ENCODE measurements around the gene DUSP28. TPM values are rescaled to one million over a fixed set of nuclear protein-coding genes. Genes with fewer than 3 reads are reported as not detected.

DUSP28 gene
- total RNA-seq, 1 experiment from 2014 or later, result 2.3 TPM

DNA sequence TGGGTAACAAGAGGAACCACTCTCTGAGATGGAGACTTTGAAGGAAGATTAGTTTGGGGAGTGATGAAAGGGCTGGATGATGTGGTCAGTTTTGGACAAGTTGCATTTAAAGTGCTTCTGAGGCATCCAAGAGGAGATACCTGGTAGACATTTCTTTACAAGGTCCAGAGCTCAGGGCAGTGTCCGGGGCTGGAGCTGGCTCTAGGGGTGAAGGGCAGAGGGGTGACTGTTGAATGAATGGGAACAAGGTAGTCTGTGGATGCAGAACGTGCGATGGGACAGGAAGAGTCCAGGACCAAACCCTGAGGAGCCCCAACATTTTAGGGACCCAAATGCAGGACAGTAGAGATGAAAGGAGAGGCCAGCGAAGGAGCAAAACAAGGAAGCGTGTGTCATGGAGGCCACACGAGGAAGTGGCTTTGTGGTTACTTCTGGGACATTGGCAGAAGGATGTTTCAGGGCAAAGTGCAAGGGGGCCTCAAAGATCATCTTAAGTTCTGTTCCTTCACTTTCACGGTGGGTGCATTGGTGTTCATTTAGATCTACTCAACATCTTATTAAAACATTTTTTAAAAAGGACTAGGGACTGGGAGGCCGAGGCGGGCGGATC lies 51.5 kb downstream of the DUSP28 start:
- Mint-ChIP-seq H3K36me3 (peaks cover 6% of the 10 kb centered on the region), H3K27me3 (ENCODE audit: low read depth) (peaks cover 8% of the 10 kb centered on the region), H3K9me3 (peaks cover 9% of the 10 kb centered on the region), H3K4me3 (no peak overlapping the region), H3K27ac (no peak overlapping the region), H3K4me1 (no peaks in the 10 kb centered on the region)
- TF ChIP-seq, protein P1, sequence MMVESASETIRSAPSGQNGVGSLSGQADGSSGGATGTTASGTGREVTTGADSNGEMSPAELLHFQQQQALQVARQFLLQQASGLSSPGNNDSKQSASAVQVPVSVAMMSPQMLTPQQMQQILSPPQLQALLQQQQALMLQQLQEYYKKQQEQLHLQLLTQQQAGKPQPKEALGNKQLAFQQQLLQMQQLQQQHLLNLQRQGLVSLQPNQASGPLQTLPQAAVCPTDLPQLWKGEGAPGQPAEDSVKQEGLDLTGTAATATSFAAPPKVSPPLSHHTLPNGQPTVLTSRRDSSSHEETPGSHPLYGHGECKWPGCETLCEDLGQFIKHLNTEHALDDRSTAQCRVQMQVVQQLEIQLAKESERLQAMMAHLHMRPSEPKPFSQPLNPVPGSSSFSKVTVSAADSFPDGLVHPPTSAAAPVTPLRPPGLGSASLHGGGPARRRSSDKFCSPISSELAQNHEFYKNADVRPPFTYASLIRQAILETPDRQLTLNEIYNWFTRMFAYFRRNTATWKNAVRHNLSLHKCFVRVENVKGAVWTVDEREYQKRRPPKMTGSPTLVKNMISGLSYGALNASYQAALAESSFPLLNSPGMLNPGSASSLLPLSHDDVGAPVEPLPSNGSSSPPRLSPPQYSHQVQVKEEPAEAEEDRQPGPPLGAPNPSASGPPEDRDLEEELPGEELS (CRISPR knock-in tag; IDR thresholded peaks at IDR 0.05), result no peak
- TF ChIP-seq TEAD4 (CRISPR knock-in tag; IDR thresholded peaks at IDR 0.05) (no peak), HMGA2 (CRISPR knock-in tag; IDR thresholded peaks at IDR 0.05) (no peak), PRRX2 (CRISPR knock-in tag; IDR thresholded peaks at IDR 0.05) (no peak), ZNF317 (CRISPR knock-in tag; IDR thresholded peaks at IDR 0.05; ENCODE audit: borderline replicate concordance, low read depth) (no peak), JAZF1 (CRISPR knock-in tag; IDR thresholded peaks at IDR 0.05) (no peak), ESRRA (CRISPR knock-in tag; IDR thresholded peaks at IDR 0.05; ENCODE audit: borderline replicate concordance) (no peak), GABPB1 (CRISPR knock-in tag; IDR thresholded peaks at IDR 0.05) (no peak), NFE2L1 (CRISPR knock-in tag; IDR thresholded peaks at IDR 0.05) (no peak), CREB1 (CRISPR knock-in tag; IDR thresholded peaks at IDR 0.05) (no peak)
- TF ChIP-seq, protein P2, sequence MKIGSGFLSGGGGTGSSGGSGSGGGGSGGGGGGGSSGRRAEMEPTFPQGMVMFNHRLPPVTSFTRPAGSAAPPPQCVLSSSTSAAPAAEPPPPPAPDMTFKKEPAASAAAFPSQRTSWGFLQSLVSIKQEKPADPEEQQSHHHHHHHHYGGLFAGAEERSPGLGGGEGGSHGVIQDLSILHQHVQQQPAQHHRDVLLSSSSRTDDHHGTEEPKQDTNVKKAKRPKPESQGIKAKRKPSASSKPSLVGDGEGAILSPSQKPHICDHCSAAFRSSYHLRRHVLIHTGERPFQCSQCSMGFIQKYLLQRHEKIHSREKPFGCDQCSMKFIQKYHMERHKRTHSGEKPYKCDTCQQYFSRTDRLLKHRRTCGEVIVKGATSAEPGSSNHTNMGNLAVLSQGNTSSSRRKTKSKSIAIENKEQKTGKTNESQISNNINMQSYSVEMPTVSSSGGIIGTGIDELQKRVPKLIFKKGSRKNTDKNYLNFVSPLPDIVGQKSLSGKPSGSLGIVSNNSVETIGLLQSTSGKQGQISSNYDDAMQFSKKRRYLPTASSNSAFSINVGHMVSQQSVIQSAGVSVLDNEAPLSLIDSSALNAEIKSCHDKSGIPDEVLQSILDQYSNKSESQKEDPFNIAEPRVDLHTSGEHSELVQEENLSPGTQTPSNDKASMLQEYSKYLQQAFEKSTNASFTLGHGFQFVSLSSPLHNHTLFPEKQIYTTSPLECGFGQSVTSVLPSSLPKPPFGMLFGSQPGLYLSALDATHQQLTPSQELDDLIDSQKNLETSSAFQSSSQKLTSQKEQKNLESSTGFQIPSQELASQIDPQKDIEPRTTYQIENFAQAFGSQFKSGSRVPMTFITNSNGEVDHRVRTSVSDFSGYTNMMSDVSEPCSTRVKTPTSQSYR (CRISPR knock-in tag; IDR thresholded peaks at IDR 0.05), result no peak
- TF ChIP-seq, protein P3, sequence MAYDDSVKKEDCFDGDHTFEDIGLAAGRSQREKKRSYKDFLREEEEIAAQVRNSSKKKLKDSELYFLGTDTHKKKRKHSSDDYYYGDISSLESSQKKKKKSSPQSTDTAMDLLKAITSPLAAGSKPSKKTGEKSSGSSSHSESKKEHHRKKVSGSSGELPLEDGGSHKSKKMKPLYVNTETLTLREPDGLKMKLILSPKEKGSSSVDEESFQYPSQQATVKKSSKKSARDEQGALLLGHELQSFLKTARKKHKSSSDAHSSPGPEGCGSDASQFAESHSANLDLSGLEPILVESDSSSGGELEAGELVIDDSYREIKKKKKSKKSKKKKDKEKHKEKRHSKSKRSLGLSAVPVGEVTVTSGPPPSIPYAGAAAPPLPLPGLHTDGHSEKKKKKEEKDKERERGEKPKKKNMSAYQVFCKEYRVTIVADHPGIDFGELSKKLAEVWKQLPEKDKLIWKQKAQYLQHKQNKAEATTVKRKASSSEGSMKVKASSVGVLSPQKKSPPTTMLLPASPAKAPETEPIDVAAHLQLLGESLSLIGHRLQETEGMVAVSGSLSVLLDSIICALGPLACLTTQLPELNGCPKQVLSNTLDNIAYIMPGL (CRISPR knock-in tag; IDR thresholded peaks at IDR 0.05), result no peak
- TF ChIP-seq, protein P4, sequence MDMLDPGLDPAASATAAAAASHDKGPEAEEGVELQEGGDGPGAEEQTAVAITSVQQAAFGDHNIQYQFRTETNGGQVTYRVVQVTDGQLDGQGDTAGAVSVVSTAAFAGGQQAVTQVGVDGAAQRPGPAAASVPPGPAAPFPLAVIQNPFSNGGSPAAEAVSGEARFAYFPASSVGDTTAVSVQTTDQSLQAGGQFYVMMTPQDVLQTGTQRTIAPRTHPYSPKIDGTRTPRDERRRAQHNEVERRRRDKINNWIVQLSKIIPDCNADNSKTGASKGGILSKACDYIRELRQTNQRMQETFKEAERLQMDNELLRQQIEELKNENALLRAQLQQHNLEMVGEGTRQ (CRISPR knock-in tag; IDR thresholded peaks at IDR 0.05), result no peak
- TF ChIP-seq, protein P5, sequence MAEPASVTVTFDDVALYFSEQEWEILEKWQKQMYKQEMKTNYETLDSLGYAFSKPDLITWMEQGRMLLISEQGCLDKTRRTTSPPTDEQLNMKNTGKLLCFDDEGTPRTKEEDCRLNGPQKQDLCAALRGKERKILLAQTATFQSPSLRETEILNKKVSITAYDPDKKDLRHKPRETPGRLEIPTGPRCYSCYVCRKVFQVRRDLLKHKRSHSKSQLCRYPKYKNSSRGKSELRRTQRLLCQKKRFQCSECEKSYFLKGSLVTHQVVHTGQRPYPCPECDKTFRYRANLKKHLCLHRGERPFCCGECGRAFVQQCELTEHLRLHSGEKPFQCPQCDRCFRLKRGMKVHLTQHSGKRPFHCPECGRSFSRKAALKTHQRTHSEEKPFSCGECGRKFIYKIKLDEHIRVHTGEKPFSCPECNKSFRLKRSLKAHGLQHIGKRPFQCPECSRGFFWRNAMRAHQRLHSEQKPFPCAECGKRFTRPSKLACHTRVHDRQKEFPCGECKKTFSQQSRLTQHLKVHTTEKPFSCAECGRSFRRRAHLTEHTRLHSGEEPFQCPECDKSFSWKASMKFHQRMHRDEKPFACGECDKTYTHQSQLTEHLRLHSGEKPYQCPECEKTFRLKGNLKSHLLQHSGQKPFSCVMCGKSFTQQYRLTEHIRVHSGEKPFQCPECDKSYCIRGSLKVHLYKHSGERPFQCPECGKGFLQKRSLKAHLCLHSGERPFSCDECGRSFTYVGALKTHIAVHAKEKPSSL (CRISPR knock-in tag; conservative IDR thresholded peaks at IDR 0.05), result no peak
- TF ChIP-seq, protein P6, sequence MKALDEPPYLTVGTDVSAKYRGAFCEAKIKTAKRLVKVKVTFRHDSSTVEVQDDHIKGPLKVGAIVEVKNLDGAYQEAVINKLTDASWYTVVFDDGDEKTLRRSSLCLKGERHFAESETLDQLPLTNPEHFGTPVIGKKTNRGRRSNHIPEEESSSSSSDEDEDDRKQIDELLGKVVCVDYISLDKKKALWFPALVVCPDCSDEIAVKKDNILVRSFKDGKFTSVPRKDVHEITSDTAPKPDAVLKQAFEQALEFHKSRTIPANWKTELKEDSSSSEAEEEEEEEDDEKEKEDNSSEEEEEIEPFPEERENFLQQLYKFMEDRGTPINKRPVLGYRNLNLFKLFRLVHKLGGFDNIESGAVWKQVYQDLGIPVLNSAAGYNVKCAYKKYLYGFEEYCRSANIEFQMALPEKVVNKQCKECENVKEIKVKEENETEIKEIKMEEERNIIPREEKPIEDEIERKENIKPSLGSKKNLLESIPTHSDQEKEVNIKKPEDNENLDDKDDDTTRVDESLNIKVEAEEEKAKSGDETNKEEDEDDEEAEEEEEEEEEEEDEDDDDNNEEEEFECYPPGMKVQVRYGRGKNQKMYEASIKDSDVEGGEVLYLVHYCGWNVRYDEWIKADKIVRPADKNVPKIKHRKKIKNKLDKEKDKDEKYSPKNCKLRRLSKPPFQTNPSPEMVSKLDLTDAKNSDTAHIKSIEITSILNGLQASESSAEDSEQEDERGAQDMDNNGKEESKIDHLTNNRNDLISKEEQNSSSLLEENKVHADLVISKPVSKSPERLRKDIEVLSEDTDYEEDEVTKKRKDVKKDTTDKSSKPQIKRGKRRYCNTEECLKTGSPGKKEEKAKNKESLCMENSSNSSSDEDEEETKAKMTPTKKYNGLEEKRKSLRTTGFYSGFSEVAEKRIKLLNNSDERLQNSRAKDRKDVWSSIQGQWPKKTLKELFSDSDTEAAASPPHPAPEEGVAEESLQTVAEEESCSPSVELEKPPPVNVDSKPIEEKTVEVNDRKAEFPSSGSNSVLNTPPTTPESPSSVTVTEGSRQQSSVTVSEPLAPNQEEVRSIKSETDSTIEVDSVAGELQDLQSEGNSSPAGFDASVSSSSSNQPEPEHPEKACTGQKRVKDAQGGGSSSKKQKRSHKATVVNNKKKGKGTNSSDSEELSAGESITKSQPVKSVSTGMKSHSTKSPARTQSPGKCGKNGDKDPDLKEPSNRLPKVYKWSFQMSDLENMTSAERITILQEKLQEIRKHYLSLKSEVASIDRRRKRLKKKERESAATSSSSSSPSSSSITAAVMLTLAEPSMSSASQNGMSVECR (CRISPR knock-in tag; IDR thresholded peaks at IDR 0.05; ENCODE audit: borderline replicate concordance), result no peak
- DNase-seq (ENCODE audit: low spot score) (no peak), ATAC-seq (no peak)
- POLR2A ChIA-PET, result no interaction called here
- CTCF ChIA-PET, result no interaction called here

Data from WTC11 (cell line).